ENCODE data around the gene MYRIP. TPM values are rescaled to one million over a fixed set of nuclear protein-coding genes. Genes with fewer than 3 reads are reported as not detected.
"Not testable (repeated sequence)": the region's sequence is repeated elsewhere in the genome, so short reads cannot be mapped to it uniquely, and the experiment has no call there.

The MYRIP gene
- total RNA-seq, 1 donor from 2014 or later, result 1.0 TPM

- no peak overlapping the region for H3K9ac ChIP-seq (ENCODE audit: low read depth in 1 of 3, low read length in 3 of 3)
- no peaks in the 10 kb centered on the region for H3K27me3 ChIP-seq (ENCODE audit: control insufficient read depth in 3 of 3, insufficient read depth in 3 of 3, low read length in 3 of 3)
- H3K27ac ChIP-seq (ENCODE audit: low read depth, low read length), result no peak overlapping the region
- no peaks in the 10 kb centered on the region for H3K36me3 ChIP-seq (ENCODE audit: control insufficient read depth in 3 of 3, insufficient read depth in 3 of 3, low read length in 3 of 3)
- no peak overlapping the region for H3K4me3 ChIP-seq (ENCODE audit: low read length in 3 of 3)
- no peaks in the 10 kb centered on the region for H3K4me1 ChIP-seq (ENCODE audit: control insufficient read depth in 3 of 3, insufficient read depth in 3 of 3, low read length in 3 of 3)
- H3K9me3 ChIP-seq (ENCODE audit: control insufficient read depth in 3 of 3, low read length in 3 of 3), result no peaks in the 10 kb centered on the region
Observed at GRCh38 chr3:40016391-40016790, 207.0 kb downstream of the MYRIP start.

GRCh38 chr3:40018369-40018768 lies 209.0 kb downstream of the MYRIP start:
- H3K9ac ChIP-seq (ENCODE audit: low read depth in 1 of 3, low read length in 3 of 3), result no peak overlapping the region
- H3K27me3 ChIP-seq (ENCODE audit: control insufficient read depth in 3 of 3, insufficient read depth in 3 of 3, low read length in 3 of 3), result no peaks in the 10 kb centered on the region
- H3K36me3 ChIP-seq (ENCODE audit: control insufficient read depth in 3 of 3, insufficient read depth in 3 of 3, low read length in 3 of 3), result no peaks in the 10 kb centered on the region
- H3K27ac ChIP-seq (ENCODE audit: low read depth, low read length), result no peak overlapping the region
- H3K4me1 ChIP-seq (ENCODE audit: control insufficient read depth in 3 of 3, insufficient read depth in 3 of 3, low read length in 3 of 3), result no peaks in the 10 kb centered on the region
- no peaks in the 10 kb centered on the region for H3K9me3 ChIP-seq (ENCODE audit: control insufficient read depth in 3 of 3, low read length in 3 of 3)
- no peak overlapping the region for H3K4me3 ChIP-seq (ENCODE audit: low read length in 3 of 3)

GRCh38 chr3:40019376-40019775 lies 210.0 kb downstream of the MYRIP start:
- Histone ChIP-seq H3K27me3 (ENCODE audit: control insufficient read depth in 3 of 3, insufficient read depth in 3 of 3, low read length in 3 of 3) (no peaks in the 10 kb centered on the region), H3K36me3 (ENCODE audit: control insufficient read depth in 3 of 3, insufficient read depth in 3 of 3, low read length in 3 of 3) (no peaks in the 10 kb centered on the region), H3K4me1 (ENCODE audit: control insufficient read depth in 3 of 3, insufficient read depth in 3 of 3, low read length in 3 of 3) (no peaks in the 10 kb centered on the region), H3K4me3 (ENCODE audit: low read length in 3 of 3) (no peak overlapping the region), H3K27ac (ENCODE audit: low read depth, low read length) (no peak overlapping the region), H3K9ac (ENCODE audit: low read depth in 1 of 3, low read length in 3 of 3) (no peak overlapping the region), H3K9me3 (ENCODE audit: control insufficient read depth in 3 of 3, low read length in 3 of 3) (no peaks in the 10 kb centered on the region)

DNA sequence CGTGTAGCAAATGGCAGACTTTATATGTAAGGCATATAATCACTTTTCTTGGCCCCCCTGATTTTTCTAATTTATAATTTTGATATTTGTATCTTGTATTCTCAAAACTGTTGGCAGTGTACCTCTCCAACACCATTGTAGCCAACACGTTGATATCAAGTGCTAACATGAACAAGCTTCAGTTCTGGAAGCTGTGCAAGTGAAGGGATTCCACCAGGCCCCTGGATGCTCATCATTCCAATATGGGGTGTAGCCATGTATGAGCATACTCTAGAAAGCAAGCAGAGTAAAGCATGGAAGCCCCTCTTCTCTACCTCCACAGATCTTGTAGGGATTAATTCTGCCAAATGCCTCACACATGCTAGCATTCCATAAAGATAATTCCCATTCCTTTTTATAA lies 211.3 kb downstream of the MYRIP start:
- H3K36me3 ChIP-seq (ENCODE audit: control insufficient read depth in 3 of 3, insufficient read depth in 3 of 3, low read length in 3 of 3), result no peaks in the 10 kb centered on the region
- H3K4me3 ChIP-seq (ENCODE audit: low read length in 3 of 3), result no peak overlapping the region
- no peaks in the 10 kb centered on the region for H3K9me3 ChIP-seq (ENCODE audit: control insufficient read depth in 3 of 3, low read length in 3 of 3)
- H3K4me1 ChIP-seq (ENCODE audit: control insufficient read depth in 3 of 3, insufficient read depth in 3 of 3, low read length in 3 of 3), result no peaks in the 10 kb centered on the region
- no peak overlapping the region for H3K9ac ChIP-seq (ENCODE audit: low read depth in 1 of 3, low read length in 3 of 3)
- H3K27ac ChIP-seq (ENCODE audit: low read depth, low read length), result no peak overlapping the region
- no peaks in the 10 kb centered on the region for H3K27me3 ChIP-seq (ENCODE audit: control insufficient read depth in 3 of 3, insufficient read depth in 3 of 3, low read length in 3 of 3)

DNA sequence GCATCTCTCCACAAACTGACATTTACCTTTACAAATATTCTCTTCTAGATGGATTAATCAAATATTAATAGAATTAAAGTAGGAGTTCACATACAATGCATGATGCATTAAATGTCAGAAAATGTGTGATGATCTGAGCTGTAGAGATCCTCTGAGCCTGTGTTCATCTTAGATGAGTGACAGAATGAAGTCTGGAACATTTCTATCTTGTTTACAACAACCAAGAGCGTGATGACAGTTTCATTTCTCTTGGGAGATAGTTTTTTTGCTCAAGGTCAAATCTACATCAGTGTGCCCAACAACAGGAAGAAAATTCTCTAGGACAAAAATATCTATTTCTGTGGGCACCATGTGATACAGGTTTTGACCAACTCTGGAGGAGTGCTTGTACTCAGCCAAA lies 211.9 kb downstream of the MYRIP start:
- no peaks in the 10 kb centered on the region for H3K36me3 ChIP-seq (ENCODE audit: control insufficient read depth in 3 of 3, insufficient read depth in 3 of 3, low read length in 3 of 3)
- no peak overlapping the region for H3K27ac ChIP-seq (ENCODE audit: low read depth, low read length)
- no peaks in the 10 kb centered on the region for H3K4me1 ChIP-seq (ENCODE audit: control insufficient read depth in 3 of 3, insufficient read depth in 3 of 3, low read length in 3 of 3)
- no peaks in the 10 kb centered on the region for H3K9me3 ChIP-seq (ENCODE audit: control insufficient read depth in 3 of 3, low read length in 3 of 3)
- H3K9ac ChIP-seq (ENCODE audit: low read depth in 1 of 3, low read length in 3 of 3), result no peak overlapping the region
- H3K4me3 ChIP-seq (ENCODE audit: low read length in 3 of 3), result no peak overlapping the region
- H3K27me3 ChIP-seq (ENCODE audit: control insufficient read depth in 3 of 3, insufficient read depth in 3 of 3, low read length in 3 of 3), result no peaks in the 10 kb centered on the region

- no peaks in the 10 kb centered on the region for H3K27me3 ChIP-seq (ENCODE audit: control insufficient read depth in 3 of 3, insufficient read depth in 3 of 3, low read length in 3 of 3)
- no peak overlapping the region for H3K27ac ChIP-seq (ENCODE audit: low read depth, low read length)
- peaks cover 0 to 2% (median 2%) of the 10 kb centered on the region in 3 donors for H3K9me3 ChIP-seq (ENCODE audit: control insufficient read depth in 3 of 3, low read length in 3 of 3)
- no peak overlapping the region for H3K9ac ChIP-seq (ENCODE audit: low read depth in 1 of 3, low read length in 3 of 3)
- no peaks in the 10 kb centered on the region for H3K4me1 ChIP-seq (ENCODE audit: control insufficient read depth in 3 of 3, insufficient read depth in 3 of 3, low read length in 3 of 3)
- H3K36me3 ChIP-seq (ENCODE audit: control insufficient read depth in 3 of 3, insufficient read depth in 3 of 3, low read length in 3 of 3), result no peaks in the 10 kb centered on the region
- no peak overlapping the region for H3K4me3 ChIP-seq (ENCODE audit: low read length in 3 of 3)
Observed at GRCh38 chr3:40022297-40022827, 213.0 kb downstream of the MYRIP start.

DNA sequence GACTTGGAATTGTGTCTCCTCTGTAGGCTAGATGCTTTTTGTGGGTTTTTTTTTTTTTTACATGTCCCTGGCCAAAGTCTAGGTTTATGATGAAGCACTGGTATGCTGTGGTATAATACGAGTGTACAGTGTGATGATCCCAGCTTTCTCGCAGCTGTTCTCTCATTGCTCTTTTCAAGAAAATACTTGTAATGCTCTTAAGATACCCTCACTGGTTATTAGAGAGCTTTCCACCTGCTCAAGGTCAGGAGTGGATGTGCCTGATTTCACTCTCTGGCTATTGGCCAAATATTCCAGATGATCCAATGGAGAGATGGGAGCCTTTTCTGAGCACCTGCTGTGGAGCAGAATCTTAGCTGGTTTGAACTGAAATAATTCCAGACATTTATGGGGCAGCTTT lies 215.1 kb downstream of the MYRIP start:
- peaks cover 0 to 5% (median 2%) of the 10 kb centered on the region in 3 donors for H3K9me3 ChIP-seq (ENCODE audit: control insufficient read depth in 3 of 3, low read length in 3 of 3)
- H3K27ac ChIP-seq (ENCODE audit: low read depth, low read length), result no peak overlapping the region
- H3K9ac ChIP-seq (ENCODE audit: low read depth in 1 of 3, low read length in 3 of 3), result no peak overlapping the region
- H3K36me3 ChIP-seq (ENCODE audit: control insufficient read depth in 3 of 3, insufficient read depth in 3 of 3, low read length in 3 of 3), result no peaks in the 10 kb centered on the region
- no peaks in the 10 kb centered on the region for H3K27me3 ChIP-seq (ENCODE audit: control insufficient read depth in 3 of 3, insufficient read depth in 3 of 3, low read length in 3 of 3)
- H3K4me1 ChIP-seq (ENCODE audit: control insufficient read depth in 3 of 3, insufficient read depth in 3 of 3, low read length in 3 of 3), result no peaks in the 10 kb centered on the region
- no peak overlapping the region for H3K4me3 ChIP-seq (ENCODE audit: low read length in 3 of 3)

DNA sequence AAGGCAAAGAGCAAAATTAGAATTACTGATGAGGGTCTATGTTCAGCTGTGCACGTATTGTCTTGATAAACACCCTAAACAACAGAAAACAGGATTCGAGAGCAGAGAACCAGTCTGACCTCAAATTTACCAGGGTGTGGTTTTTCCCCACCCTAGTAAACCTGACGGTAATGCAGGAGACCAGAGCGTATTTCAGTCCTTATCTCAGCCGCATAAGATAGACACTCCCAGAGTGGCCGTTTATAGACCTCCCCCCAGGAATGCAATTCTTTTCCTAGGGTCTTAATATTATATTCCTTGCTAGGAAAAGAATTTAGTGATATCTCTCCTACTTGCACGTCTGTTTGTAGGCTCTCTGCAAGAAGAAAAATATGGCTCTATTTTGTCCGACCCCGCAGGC lies 216.5 kb downstream of the MYRIP start:
- not testable (repeated sequence) for H3K27me3 ChIP-seq (ENCODE audit: control insufficient read depth in 3 of 3, insufficient read depth in 3 of 3, low read length in 3 of 3); H3K9ac ChIP-seq (ENCODE audit: low read depth in 1 of 3, low read length in 3 of 3); H3K4me1 ChIP-seq (ENCODE audit: control insufficient read depth in 3 of 3, insufficient read depth in 3 of 3, low read length in 3 of 3); H3K36me3 ChIP-seq (ENCODE audit: control insufficient read depth in 3 of 3, insufficient read depth in 3 of 3, low read length in 3 of 3); H3K9me3 ChIP-seq (ENCODE audit: control insufficient read depth in 3 of 3, low read length in 3 of 3); H3K27ac ChIP-seq (ENCODE audit: low read depth, low read length); H3K4me3 ChIP-seq (ENCODE audit: low read length in 3 of 3)

GRCh38 chr3:40035177-40035576 lies 225.8 kb downstream of the MYRIP start:
- no peaks in the 10 kb centered on the region for H3K9me3 ChIP-seq (ENCODE audit: control insufficient read depth in 3 of 3, low read length in 3 of 3)
- no peak overlapping the region for H3K9ac ChIP-seq (ENCODE audit: low read depth in 1 of 3, low read length in 3 of 3)
- H3K27me3 ChIP-seq (ENCODE audit: control insufficient read depth in 3 of 3, insufficient read depth in 3 of 3, low read length in 3 of 3), result no peaks in the 10 kb centered on the region
- no peak overlapping the region for H3K4me3 ChIP-seq (ENCODE audit: low read length in 3 of 3)
- no peaks in the 10 kb centered on the region for H3K36me3 ChIP-seq (ENCODE audit: control insufficient read depth in 3 of 3, insufficient read depth in 3 of 3, low read length in 3 of 3)
- no peak overlapping the region for H3K27ac ChIP-seq (ENCODE audit: low read depth, low read length)
- H3K4me1 ChIP-seq (ENCODE audit: control insufficient read depth in 3 of 3, insufficient read depth in 3 of 3, low read length in 3 of 3), result no peaks in the 10 kb centered on the region

GRCh38 chr3:40037582-40037981 lies 228.2 kb downstream of the MYRIP start:
- Histone ChIP-seq H3K27me3 (ENCODE audit: control insufficient read depth in 3 of 3, insufficient read depth in 3 of 3, low read length in 3 of 3) (no peaks in the 10 kb centered on the region), H3K36me3 (ENCODE audit: control insufficient read depth in 3 of 3, insufficient read depth in 3 of 3, low read length in 3 of 3) (no peaks in the 10 kb centered on the region), H3K9me3 (ENCODE audit: control insufficient read depth in 3 of 3, low read length in 3 of 3) (no peaks in the 10 kb centered on the region), H3K4me1 (ENCODE audit: control insufficient read depth in 3 of 3, insufficient read depth in 3 of 3, low read length in 3 of 3) (no peaks in the 10 kb centered on the region), H3K9ac (ENCODE audit: low read depth in 1 of 3, low read length in 3 of 3) (no peak overlapping the region), H3K27ac (ENCODE audit: low read depth, low read length) (no peak overlapping the region), H3K4me3 (ENCODE audit: low read length in 3 of 3) (no peak overlapping the region)
